Naive thymus-derived CD8-positive, alpha-beta T cell (primary cell): ENCODE data around the gene KCNQ4. TPM values are rescaled to one million over a fixed set of nuclear protein-coding genes. Genes with fewer than 3 reads are reported as not detected.
A peak's percentile ranks its signal among the peaks of the same experiment; 100 is the strongest.

Experiments used
- ATAC-seq, 2 donors: fragments of 150-1000 bp; cut with Tn5 transposase in 1 of 2; sonication (Bioruptor Pico), chemical (Tn5 transposase) in 1 of 2; 1 replicate in 1 of 2; 2 replicates in 1 of 2; pipeline ENCODE4 v1.10.0; 2021; ENCODE audit warnings: mild to moderate bottlenecking in 2 of 2, moderate library complexity in 2 of 2
- POLR2A ChIA-PET: fragments of 350-600 bp; sonication (Branson Sonifier 250); formaldehyde crosslinking; loops from one replicate; lab custom pipeline; 2021; ENCODE audit warnings: antibody characterized with exemption; lab: Charles Lee
- DNase-seq, 10 donors: peaks; one replicate each; pipeline versions ENCODE4 v3.0.0 to v3.0.0-alpha.2; 2020 to 2022
- H3K27ac Mint-ChIP-seq, 10 donors: one replicate each; pipeline ENCODE4 v1.8.0; 2020 to 2022; ENCODE audit warnings: mild to moderate bottlenecking in 10 of 10, mixed read lengths in 10 of 10, moderate library complexity in 4 of 10, inconsistent platforms in 1 of 10
- H3K27me3 Mint-ChIP-seq, 5 donors: one replicate each; pipeline ENCODE4 v1.8.0; 2021 to 2022; ENCODE audit warnings: mixed read lengths in 5 of 5
- H3K36me3 Mint-ChIP-seq, 3 donors: one replicate each; pipeline ENCODE4 v1.8.0; 2020 to 2022; ENCODE audit warnings: mixed read lengths in 3 of 3, mild to moderate bottlenecking in 2 of 3, inconsistent platforms in 1 of 3
- H3K4me1 Mint-ChIP-seq, 4 donors: one replicate each; pipeline ENCODE4 v1.8.0; 2021 to 2022; ENCODE audit warnings: mixed read lengths in 4 of 4
- H3K4me3 Mint-ChIP-seq, 10 donors: one replicate each; pipeline ENCODE4 v1.8.0; 2020 to 2022; ENCODE audit warnings: mild to moderate bottlenecking in 10 of 10, mixed read lengths in 10 of 10, moderate library complexity in 6 of 10, inconsistent platforms in 1 of 10
- H3K9me3 Mint-ChIP-seq, 9 donors: one replicate each; pipeline ENCODE4 v1.8.0; 2020 to 2022; ENCODE audit warnings: mixed read lengths in 9 of 9, mild to moderate bottlenecking in 3 of 9, inconsistent platforms in 1 of 9, moderate library complexity in 1 of 9
- polyA plus RNA-seq, 3 donors: library from polyadenylated mRNA; unstranded; fragments of 300-500 nt; fragmentation: Illumina TruSeq; gene quantifications; one replicate each; pipeline ENCODE4 v1.2.3, GENCODE V29; 2021
- total RNA-seq, 8 experiments: library from RNA in 2 of 8; stranded (reverse) in 2 of 8; gene quantifications; one replicate each; pipeline ENCODE4 v1.2.3 and lab custom pipeline; 2021 to 2026

KCNQ4 gene
- total and polyA plus RNA-seq, 5 experiments from 2014 or later, result 0.08 to 0.25 (median 0.17) TPM

DNA sequence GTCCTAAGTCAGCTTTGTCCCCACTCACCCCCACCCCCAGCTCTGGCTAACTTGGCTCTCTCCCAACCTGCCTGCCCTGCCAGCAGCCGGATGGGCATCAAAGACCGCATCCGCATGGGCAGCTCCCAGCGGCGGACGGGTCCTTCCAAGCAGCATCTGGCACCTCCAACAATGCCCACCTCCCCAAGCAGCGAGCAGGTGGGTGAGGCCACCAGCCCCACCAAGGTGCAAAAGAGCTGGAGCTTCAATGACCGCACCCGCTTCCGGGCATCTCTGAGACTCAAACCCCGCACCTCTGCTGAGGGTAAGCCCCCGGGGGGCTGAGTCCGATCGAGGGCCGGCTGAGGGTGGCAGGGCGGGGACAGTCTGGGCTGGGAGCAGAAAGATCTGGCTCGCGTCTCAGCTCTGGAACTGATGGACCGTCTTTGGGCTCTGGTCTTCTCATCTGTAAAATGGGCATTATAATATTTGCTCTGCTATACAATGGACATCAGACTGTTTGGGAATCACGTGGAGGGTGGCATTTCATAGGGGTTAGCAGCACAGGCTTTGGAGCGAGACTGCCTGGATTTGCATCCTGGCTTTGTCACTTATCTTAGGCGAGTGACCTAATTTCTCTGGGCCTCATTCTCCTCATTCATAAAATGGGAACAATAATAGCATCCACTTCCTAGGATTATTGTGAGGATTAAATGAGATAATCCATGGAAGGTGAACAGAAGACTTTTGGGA lies 47.6 kb downstream of the KCNQ4 start:
- H3K27ac Mint-ChIP-seq, result peak overlapping the region in 1 of 10 donors; percentile 55
- ATAC-seq, result no peak
- POLR2A ChIA-PET, result no interaction called here
- DNase-seq, result no peak
- H3K4me3 Mint-ChIP-seq, result no peak overlapping the region
- no peaks in the 10 kb centered on the region for H3K27me3 Mint-ChIP-seq
- H3K36me3 Mint-ChIP-seq, result no peaks in the 10 kb centered on the region
- H3K9me3 Mint-ChIP-seq, result no peaks in the 10 kb centered on the region
- H3K4me1 Mint-ChIP-seq, result peaks cover 4 to 12% (median 6%) of the 10 kb centered on the region in 4 donors

DNA sequence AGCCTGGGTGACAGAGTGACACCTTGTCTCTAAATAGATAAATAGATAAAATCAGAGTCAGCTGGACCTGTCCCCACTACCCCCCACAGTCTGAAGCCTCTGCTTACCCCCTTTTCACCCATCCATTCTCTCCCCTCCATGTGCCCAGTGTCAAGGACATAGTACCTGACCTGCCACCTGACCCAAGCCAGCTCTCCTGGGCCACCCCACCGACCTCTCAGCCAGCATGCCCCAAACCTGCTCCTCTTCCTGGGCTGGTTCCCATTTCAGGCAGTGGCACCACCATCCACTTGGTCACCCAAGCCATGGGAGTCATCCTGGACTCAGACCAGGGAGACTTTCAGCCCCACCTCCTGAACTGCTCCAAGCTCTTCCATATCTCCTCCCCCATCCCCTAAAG lies 50.4 kb downstream of the KCNQ4 start:
- no peaks in the 10 kb centered on the region for H3K9me3 Mint-ChIP-seq
- H3K36me3 Mint-ChIP-seq, result no peaks in the 10 kb centered on the region
- H3K27me3 Mint-ChIP-seq, result no peaks in the 10 kb centered on the region
- H3K27ac Mint-ChIP-seq, result no peak overlapping the region
- H3K4me3 Mint-ChIP-seq, result no peak overlapping the region
- POLR2A ChIA-PET, result no interaction called here
- ATAC-seq (no peak), DNase-seq (no peak)
- H3K4me1 Mint-ChIP-seq, result peaks cover 0 to 5% (median 3%) of the 10 kb centered on the region in 4 donors

GRCh38 chr1:40834968-40835545 lies 51.5 kb downstream of the KCNQ4 start:
- Mint-ChIP-seq H3K4me3 (no peak overlapping the region), H3K27me3 (no peaks in the 10 kb centered on the region), H3K36me3 (no peaks in the 10 kb centered on the region), H3K27ac (no peak overlapping the region), H3K9me3 (no peaks in the 10 kb centered on the region), H3K4me1 (peaks cover 9 to 14% (median 13%) of the 10 kb centered on the region in 4 donors)
- POLR2A ChIA-PET, result no interaction called here
- ATAC-seq (no peak), DNase-seq (no peak)

- DNase-seq, result no peak
- H3K27me3 Mint-ChIP-seq, result no peaks in the 10 kb centered on the region
- no peaks in the 10 kb centered on the region for H3K36me3 Mint-ChIP-seq
- ATAC-seq, result no peak
- POLR2A ChIA-PET, result no interaction called here
- H3K27ac Mint-ChIP-seq, result no peak overlapping the region
- H3K4me3 Mint-ChIP-seq, result no peak overlapping the region
- H3K4me1 Mint-ChIP-seq, result peaks cover 22 to 27% (median 25%) of the 10 kb centered on the region in 4 donors
- H3K9me3 Mint-ChIP-seq, result no peaks in the 10 kb centered on the region
Measured at GRCh38 chr1:40836283-40836682, 52.7 kb downstream of the KCNQ4 start.

- Mint-ChIP-seq H3K36me3 (peaks cover 0 to 4% (median 2%) of the 10 kb centered on the region in 3 donors), H3K27ac (no peak overlapping the region), H3K4me1 (peaks cover 24 to 38% (median 32%) of the 10 kb centered on the region in 4 donors), H3K4me3 (no peak overlapping the region), H3K27me3 (no peaks in the 10 kb centered on the region), H3K9me3 (peaks cover 0 to 3% (median 0%) of the 10 kb centered on the region in 9 donors)
- ATAC-seq (no peak), DNase-seq (no peak)
- POLR2A ChIA-PET, result no interaction called here
Measured at GRCh38 chr1:40837601-40838000, 54.0 kb downstream of the KCNQ4 start.

DNA sequence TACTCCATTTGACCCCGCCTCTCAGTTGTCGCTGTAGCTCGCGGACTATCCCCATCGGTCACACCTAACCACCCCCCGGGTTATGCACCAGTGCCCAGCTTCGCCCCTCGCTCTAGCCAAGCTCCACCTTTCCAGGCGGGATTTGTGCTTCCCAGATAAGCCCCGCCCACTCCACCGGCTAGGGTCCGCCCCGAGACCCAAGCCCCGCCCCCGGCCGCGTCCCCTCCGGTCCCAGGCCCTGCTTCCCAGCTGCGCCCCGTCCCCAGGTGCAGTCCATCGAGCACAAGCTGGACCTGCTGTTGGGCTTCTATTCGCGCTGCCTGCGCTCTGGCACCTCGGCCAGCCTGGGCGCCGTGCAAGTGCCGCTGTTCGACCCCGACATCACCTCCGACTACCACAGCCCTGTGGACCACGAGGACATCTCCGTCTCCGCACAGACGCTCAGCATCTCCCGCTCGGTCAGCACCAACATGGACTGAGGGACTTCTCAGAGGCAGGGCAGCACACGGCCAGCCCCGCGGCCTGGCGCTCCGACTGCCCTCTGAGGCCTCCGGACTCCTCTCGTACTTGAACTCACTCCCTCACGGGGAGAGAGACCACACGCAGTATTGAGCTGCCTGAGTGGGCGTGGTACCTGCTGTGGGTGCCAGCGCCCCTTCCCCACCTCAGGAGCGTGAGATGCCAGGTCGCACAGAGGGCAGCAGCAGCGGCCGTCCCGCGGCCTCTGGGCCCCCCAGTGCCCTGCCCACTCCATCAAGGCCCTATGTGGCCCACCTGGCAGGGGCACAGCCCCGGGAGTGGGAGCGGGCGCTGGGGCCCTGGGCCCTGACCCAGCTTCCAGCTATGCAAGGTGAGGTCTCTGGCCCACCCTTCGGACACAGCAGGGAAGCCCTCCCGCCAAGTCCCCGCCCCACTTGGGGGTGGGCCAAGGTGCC lies 54.7 kb downstream of the KCNQ4 start:
- ATAC-seq (no peak), DNase-seq (no peak)
- H3K4me3 Mint-ChIP-seq, result no peak overlapping the region
- peaks cover 24 to 38% (median 32%) of the 10 kb centered on the region in 4 donors for H3K4me1 Mint-ChIP-seq
- H3K27ac Mint-ChIP-seq, result no peak overlapping the region
- H3K36me3 Mint-ChIP-seq, result peaks cover 0 to 5% (median 3%) of the 10 kb centered on the region in 3 donors
- POLR2A ChIA-PET, result no interaction called here
- H3K9me3 Mint-ChIP-seq, result peaks cover 0 to 4% (median 0%) of the 10 kb centered on the region in 9 donors
- no peaks in the 10 kb centered on the region for H3K27me3 Mint-ChIP-seq

DNA sequence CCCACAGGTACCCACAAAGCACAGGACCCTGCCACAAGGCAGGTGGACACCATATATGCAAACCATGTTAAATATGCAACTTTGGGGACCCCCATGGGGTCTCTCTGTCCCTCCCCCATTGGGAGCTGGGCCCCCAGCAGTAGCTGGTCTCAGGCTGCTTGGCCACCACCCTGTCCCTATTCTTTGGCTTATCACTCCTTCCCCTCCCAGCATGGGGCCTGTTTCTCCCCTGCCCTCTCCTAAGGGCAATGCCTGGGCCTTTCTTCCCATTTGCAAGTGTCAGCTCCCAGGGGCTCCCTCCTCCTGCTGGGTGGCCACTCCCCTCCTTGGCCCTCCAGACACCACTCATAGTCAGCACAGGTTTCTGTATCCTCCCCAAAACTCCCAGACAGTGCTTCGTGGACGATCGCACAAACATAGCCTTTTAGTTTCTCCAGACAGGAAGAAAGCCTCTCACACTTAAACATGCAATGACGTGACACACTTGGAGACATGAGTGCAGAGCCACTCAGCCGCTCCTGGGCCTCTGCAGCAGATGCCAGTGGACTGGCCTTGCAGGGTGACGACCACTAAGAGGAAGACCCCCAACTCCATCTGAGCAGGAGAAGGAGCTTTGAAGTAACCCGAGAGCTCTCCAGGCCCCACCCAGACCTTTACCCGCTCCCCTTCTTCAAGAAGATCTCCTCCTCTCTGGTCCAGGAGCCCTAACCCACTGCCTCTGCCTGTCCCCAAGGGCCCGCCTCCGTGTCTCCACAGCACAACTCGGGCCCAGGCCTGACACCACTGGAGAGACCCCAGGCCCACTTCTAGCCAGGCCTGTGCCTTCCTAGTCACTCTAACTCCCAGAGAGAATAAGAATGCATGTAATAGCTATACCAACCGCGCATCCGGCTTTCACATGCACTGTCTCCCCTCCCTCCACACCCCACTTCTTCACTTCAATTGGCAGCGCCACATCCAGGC lies 55.7 kb downstream of the KCNQ4 start:
- peaks cover 0 to 5% (median 3%) of the 10 kb centered on the region in 3 donors for H3K36me3 Mint-ChIP-seq
- H3K4me3 Mint-ChIP-seq, result peak overlapping the region in 7 of 10 donors; percentile 8 to 72 (median 45)

DNA sequence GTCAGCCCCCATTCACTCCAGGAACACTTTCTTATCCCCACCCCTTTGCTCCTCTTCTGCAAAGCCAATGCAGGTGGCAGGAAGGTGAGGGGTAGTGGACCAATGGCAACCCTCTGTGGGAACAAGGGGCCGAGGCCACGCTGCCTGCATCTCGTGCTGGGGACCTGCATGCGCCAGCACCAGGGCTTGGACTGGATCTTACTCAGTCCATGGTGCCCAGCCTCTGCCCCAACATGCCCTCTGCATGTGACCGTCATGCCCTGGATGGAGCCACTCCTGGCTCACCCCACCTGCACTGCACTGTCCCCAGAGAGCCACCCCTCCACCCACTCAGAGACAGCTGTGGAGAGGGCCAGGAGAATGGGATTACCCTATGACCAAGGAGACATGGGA lies 56.4 kb downstream of the KCNQ4 start:
- peak overlapping the region in 5 of 10 donors; percentile 32 to 81 (median 72) for H3K4me3 Mint-ChIP-seq
- POLR2A ChIA-PET, result interaction anchor here (0.8 kb wide), 1 partner anchor 149 kb away, joined by 5 read pairs; the partner anchor contains the start of gene NFYC
- peaks cover 0 to 4% (median 0%) of the 10 kb centered on the region in 9 donors for H3K9me3 Mint-ChIP-seq
- DNase-seq, result no peak
- H3K4me1 Mint-ChIP-seq, result peaks cover 29 to 42% (median 36%) of the 10 kb centered on the region in 4 donors
- H3K27me3 Mint-ChIP-seq, result no peaks in the 10 kb centered on the region
- ATAC-seq, result no peak
- peaks cover 0 to 5% (median 3%) of the 10 kb centered on the region in 3 donors for H3K36me3 Mint-ChIP-seq
- H3K27ac Mint-ChIP-seq, result peak overlapping the region in 7 of 10 donors; percentile 51 to 86 (median 74)

More for the DNA sequence above, 55.7 kb downstream of the KCNQ4 start:
- Mint-ChIP-seq H3K27me3 (no peaks in the 10 kb centered on the region), H3K27ac (peak overlapping the region in 8 of 10 donors; percentile 19 to 86 (median 65)), H3K4me1 (peaks cover 27 to 39% (median 34%) of the 10 kb centered on the region in 4 donors), H3K9me3 (peaks cover 0 to 4% (median 0%) of the 10 kb centered on the region in 9 donors)
- DNase-seq (no peak), ATAC-seq (no peak)
- POLR2A ChIA-PET, result interaction anchor here (0.8 kb wide), 1 partner anchor 148 kb away, joined by 5 read pairs; the partner anchor contains the start of gene NFYC

GRCh38 chr1:40840526-40841323 lies 57.1 kb downstream of the KCNQ4 start:
- Mint-ChIP-seq H3K27me3 (no peaks in the 10 kb centered on the region), H3K9me3 (peaks cover 0 to 4% (median 0%) of the 10 kb centered on the region in 9 donors), H3K4me1 (peaks cover 29 to 49% (median 44%) of the 10 kb centered on the region in 4 donors), H3K36me3 (peaks cover 0 to 5% (median 3%) of the 10 kb centered on the region in 3 donors), H3K4me3 (peak overlapping the region; percentile 55 to 81 (median 71)), H3K27ac (peak overlapping the region in 8 of 10 donors; percentile 51 to 86 (median 76))
- peak in 7 of 10 donors; percentile 11 to 73 (median 42) for DNase-seq
- ATAC-seq, result peak; percentile 88 to 93
- POLR2A ChIA-PET, result no interaction called here

DNA sequence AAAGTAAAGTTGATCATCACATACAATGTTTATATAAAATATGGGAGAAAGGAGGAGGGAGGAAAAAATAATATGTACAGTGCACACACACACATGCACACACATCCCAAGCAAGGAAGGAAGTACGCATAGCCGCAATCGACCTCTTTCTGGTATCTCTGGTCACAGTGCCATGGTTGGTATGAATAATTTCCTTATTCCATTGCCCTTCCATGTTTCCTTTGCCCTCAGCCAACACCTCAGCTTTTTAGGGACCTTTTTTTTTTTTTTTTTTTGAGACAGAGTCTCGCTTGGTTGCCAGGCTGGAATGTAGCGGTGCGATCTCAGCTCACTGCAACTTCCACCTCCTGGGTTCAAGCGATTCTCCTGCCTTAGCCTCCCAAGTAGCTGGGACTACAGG lies 58.0 kb downstream of the KCNQ4 start:
- H3K27ac Mint-ChIP-seq, result peak overlapping the region in 5 of 10 donors; percentile 51 to 86 (median 68)
- POLR2A ChIA-PET, result no interaction called here
- DNase-seq (no peak), ATAC-seq (no peak)
- H3K4me3 Mint-ChIP-seq, result peak overlapping the region in 4 of 10 donors; percentile 62 to 81 (median 74)
- peaks cover 0 to 5% (median 3%) of the 10 kb centered on the region in 3 donors for H3K36me3 Mint-ChIP-seq
- H3K27me3 Mint-ChIP-seq, result no peaks in the 10 kb centered on the region
- H3K4me1 Mint-ChIP-seq, result peaks cover 29 to 52% (median 45%) of the 10 kb centered on the region in 4 donors
- H3K9me3 Mint-ChIP-seq, result peaks cover 0 to 4% (median 0%) of the 10 kb centered on the region in 9 donors

GRCh38 chr1:40842207-40842606 lies 58.6 kb downstream of the KCNQ4 start:
- ATAC-seq, result no peak
- Mint-ChIP-seq H3K27me3 (no peaks in the 10 kb centered on the region), H3K27ac (peak overlapping the region in 2 of 10 donors; percentile 9 to 22), H3K4me1 (peaks cover 29 to 52% (median 45%) of the 10 kb centered on the region in 4 donors), H3K36me3 (peaks cover 0 to 5% (median 3%) of the 10 kb centered on the region in 3 donors), H3K9me3 (peaks cover 0 to 4% (median 0%) of the 10 kb centered on the region in 9 donors), H3K4me3 (no peak overlapping the region)
- DNase-seq, result no peak
- POLR2A ChIA-PET, result no interaction called here
